GM12874 (cell line): ENCODE measurements around the gene CENPW.

Experiments
- CTCF ChIP-seq: IDR thresholded peaks from 2 replicates; pipeline ENCODE4 v1.5.1; 2011; ENCODE audit warnings: low read depth, mild to moderate bottlenecking, control low read depth, low read length, moderate library complexity; ENCODE audit not compliant: insufficient read depth

Gene CENPW

GRCh38 chr6:126372626-126373025 lies 32.7 kb downstream of the CENPW start:
- TF ChIP-seq CTCF: no peak

GRCh38 chr6:126373344-126373743 lies 33.4 kb downstream of the CENPW start:
- TF ChIP-seq CTCF: no peak

GRCh38 chr6:126374372-126374771 lies 34.5 kb downstream of the CENPW start:
- no peak for TF ChIP-seq CTCF

- no peak for TF ChIP-seq CTCF
Measured at GRCh38 chr6:126376682-126377081, 36.8 kb downstream of the CENPW start.

GRCh38 chr6:126377594-126378153 lies 37.8 kb downstream of the CENPW start:
- no peak for TF ChIP-seq CTCF

- no peak for TF ChIP-seq CTCF
Measured at GRCh38 chr6:126380072-126380583, 40.2 kb downstream of the CENPW start.

GRCh38 chr6:126381498-126381897 lies 41.6 kb downstream of the CENPW start:
- TF ChIP-seq CTCF: no peak
